Kidney epithelial cell (primary cell): ENCODE data around the gene ATP5MK. TPM values are rescaled to one million over a fixed set of nuclear protein-coding genes. Genes with fewer than 3 reads are reported as not detected.
A peak's percentile ranks its signal among the peaks of the same experiment; 100 is the strongest.
"Not testable (repeated sequence)": the region's sequence is repeated elsewhere in the genome, so short reads cannot be mapped to it uniquely, and the experiment has no call there.

ENCODE experiments used
- DNase-seq: peaks from one replicate; pipeline ENCODE4 v3.0.0-alpha.2; 2010; ENCODE audit warnings: low read depth
- H3K27me3 ChIP-seq: 2 replicates; pipeline ENCODE4 v1.6.0; 2011; ENCODE audit warnings: low read length; ENCODE audit not compliant: control insufficient read depth, insufficient read depth
- H3K36me3 ChIP-seq: 2 replicates; pipeline ENCODE4 v1.5.1; 2011; ENCODE audit warnings: low read length; ENCODE audit not compliant: control insufficient read depth, insufficient read depth
- H3K4me3 ChIP-seq: 2 replicates; pipeline ENCODE4 v1.5.1; 2011; ENCODE audit warnings: low read depth, mild to moderate bottlenecking, control low read depth, low read length
- total RNA-seq: library from RNA; depleted of rRNA; stranded (reverse); fragments of >200 nt; gene quantifications from 2 replicates; pipeline ENCODE4 v1.2.3, GENCODE V29; 2015
- TF ChIP-seq, protein P1 (sequence below): IDR thresholded peaks from 2 replicates; pipeline ENCODE4 v1.5.1; 2011; ENCODE audit warnings: mild to moderate bottlenecking, moderate library complexity, low read length, control low read depth, inconsistent platforms; ENCODE audit not compliant: insufficient read depth, poor library complexity, severe bottlenecking

The ATP5MK gene
- total RNA-seq, 1 donor from 2014 or later = 433 TPM

DNA sequence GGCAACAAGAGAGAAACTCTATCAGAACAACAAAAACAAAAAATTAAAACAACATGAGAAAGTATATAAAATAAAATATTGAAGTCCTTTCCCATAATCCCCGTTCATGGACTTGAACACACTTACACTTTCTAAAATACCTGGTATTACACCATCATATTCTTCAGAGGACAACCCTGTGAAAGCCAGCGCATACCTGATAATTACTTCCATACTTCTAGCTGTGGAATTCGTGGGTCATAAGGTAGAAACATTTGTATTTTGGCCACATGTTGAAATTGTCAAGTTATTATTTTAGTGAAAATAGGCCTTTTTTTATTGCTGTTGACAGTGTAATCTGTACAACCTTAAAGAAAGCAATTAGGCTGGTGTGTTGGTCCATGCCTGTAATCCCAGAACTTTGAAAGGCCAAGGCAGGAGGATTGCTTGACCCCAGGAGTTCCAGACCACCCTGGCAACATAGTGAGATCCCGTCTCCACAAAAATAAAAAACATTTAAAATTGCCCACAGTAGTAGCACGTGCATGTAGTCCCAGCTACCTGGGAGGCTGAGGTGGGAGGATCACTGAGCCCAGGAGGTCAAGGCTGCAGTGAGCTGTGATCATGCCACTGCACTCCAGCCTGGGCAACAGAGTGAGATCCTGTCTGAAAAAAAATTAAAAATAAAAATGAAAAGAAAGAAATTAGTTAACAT, 40.2 kb downstream of the ATP5MK start:
- no peaks in the 10 kb centered on the region for H3K27me3 ChIP-seq
- H3K36me3 ChIP-seq = no peaks in the 10 kb centered on the region
- DNase-seq = no peak
- TF ChIP-seq, protein P1, sequence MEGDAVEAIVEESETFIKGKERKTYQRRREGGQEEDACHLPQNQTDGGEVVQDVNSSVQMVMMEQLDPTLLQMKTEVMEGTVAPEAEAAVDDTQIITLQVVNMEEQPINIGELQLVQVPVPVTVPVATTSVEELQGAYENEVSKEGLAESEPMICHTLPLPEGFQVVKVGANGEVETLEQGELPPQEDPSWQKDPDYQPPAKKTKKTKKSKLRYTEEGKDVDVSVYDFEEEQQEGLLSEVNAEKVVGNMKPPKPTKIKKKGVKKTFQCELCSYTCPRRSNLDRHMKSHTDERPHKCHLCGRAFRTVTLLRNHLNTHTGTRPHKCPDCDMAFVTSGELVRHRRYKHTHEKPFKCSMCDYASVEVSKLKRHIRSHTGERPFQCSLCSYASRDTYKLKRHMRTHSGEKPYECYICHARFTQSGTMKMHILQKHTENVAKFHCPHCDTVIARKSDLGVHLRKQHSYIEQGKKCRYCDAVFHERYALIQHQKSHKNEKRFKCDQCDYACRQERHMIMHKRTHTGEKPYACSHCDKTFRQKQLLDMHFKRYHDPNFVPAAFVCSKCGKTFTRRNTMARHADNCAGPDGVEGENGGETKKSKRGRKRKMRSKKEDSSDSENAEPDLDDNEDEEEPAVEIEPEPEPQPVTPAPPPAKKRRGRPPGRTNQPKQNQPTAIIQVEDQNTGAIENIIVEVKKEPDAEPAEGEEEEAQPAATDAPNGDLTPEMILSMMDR = no peak
- no peak overlapping the region for H3K4me3 ChIP-seq

DNA sequence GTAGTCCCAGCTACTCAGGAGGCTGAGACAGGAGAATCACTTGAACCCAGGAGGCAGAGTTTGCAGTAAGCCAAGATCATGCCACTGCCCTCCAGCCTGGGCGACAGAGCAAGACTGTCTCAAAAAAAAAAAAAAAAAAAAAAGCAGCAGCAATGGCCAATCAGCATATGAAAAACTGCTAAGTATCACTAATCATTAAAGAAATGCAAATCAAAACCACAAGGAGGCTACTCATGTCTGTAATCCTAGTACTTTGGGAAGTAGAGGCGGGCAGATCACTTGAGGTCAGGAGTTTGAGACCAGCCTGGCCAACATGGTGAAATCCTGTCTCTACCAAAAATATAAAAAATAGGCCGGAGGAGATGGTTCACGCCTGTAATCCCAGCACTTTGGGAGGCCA, 41.7 kb downstream of the ATP5MK start:
- not testable (repeated sequence) for DNase-seq, H3K4me3 ChIP-seq, H3K27me3 ChIP-seq, H3K36me3 ChIP-seq

DNA sequence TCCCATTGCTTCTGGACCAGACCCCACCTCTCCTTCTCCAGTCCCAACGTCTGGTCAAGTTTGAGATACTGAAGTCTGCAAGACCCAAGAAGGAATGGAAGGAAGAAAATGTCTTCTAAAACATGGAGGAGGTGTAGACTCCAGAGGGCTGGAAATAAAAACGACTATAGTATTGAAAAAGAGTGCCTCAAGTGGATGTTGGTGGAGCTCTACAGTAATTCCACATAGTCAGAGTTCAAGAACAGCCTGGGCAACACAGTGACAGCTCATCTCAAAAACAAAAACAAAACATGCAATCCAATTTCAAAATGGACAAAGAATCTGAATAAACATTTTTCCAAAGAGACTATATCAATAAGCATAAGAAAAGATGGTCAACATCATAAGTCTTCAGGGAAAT, 43.0 kb downstream of the ATP5MK start:
- Histone ChIP-seq H3K36me3 (no peaks in the 10 kb centered on the region), H3K27me3 (no peaks in the 10 kb centered on the region), H3K4me3 (no peak overlapping the region)
- no peak for DNase-seq
- TF ChIP-seq, protein P1 = no peak

DNA sequence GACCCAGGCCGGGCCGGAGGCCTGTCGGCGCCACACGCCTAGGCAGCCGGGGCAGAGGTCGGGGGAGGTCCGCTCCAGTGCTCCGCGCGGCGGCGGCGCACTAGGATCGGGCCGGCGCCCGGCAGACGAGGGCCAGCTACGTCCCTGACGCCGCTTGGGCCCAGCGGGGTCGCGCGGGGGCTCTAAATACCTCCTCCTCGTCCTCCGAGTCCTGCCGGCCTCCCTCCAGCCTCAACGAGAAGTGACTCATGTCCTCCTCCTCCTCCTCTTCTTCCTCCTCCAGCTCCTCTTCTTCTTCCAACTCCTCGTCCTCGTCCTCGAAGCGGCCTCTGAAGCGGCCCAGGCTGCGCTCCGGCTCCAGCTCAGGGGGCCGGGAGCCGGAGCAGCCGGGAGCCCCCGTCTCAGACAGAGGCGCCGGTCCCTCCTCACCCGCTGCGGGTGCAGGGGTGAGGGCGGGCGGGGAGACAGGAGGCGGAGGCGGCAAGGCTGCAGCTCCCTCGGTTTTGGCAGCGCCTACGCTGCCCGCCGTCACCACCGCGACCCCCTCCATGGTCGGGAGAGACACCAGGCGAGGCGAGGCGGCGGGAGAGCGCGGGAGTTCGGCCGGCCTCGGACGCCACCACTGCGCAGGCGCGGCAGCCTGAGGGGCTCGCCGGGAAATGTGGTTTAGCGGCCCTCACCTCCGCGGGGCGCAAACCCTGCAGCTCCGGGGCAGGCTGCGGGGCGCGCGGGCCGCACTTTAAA, 45.6 kb downstream of the ATP5MK start, which contains the start of gene PCGF6:
Gene PCGF6, minus strand, starts transcription at position 624 of the 744 bp plus-strand sequence. Its CDS starts 74 bp downstream, at position 550.
- H3K27me3 ChIP-seq = no peaks in the 10 kb centered on the region
- TF ChIP-seq, protein P1 = no peak
- H3K36me3 ChIP-seq = no peaks in the 10 kb centered on the region
- peak within 1 kb of the TSS; percentile 82 for H3K4me3 ChIP-seq
- no peak for DNase-seq

DNA sequence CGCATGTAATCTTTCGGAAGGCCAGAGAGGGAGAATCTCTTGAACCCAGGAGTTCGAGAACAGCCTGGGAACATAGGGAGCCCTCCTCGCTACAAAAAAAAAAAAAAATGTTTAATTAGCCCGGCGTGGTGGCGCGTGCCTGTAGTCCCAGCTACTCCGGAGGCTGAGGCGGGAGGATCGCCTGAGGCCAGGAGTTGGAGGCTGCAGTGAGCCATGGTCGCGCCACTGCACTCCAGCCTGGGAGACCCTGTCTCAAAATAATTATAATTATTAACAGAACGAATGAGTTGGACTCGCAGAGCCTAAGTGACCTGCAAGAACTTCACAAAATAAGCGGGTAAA, 46.1 kb downstream of the ATP5MK start:
- TF ChIP-seq, protein P1 = no peak
- H3K4me3 ChIP-seq = peak overlapping the region; percentile 82
- no peaks in the 10 kb centered on the region for H3K27me3 ChIP-seq
- H3K36me3 ChIP-seq = no peaks in the 10 kb centered on the region
- DNase-seq = no peak

Other genes with a start within 250 kb of the ATP5MK start
- 81.5 and 90.7 TPM in 2 replicates for gene NT5C2, start 203.2 kb downstream of the ATP5MK start, total RNA-seq
- gene RPEL1, start 150.6 kb downstream of the ATP5MK start, total RNA-seq = 0.04 TPM in 1 of 2 replicates, not detected in the other
- gene INA, start 119.3 kb downstream of the ATP5MK start, total RNA-seq = 8.1 and 9.2 TPM in 2 replicates
- gene PCGF6, start 45.3 kb downstream of the ATP5MK start, total RNA-seq = 9.2 and 13.3 TPM in 2 replicates
- 2.6 and 3.8 TPM in 2 replicates for gene TAF5, start 28.5 kb downstream of the ATP5MK start, total RNA-seq
- 49.2 and 53.0 TPM in 2 replicates for gene PDCD11, start 151 bp upstream of the ATP5MK start, total RNA-seq
- 0.07 and 0.25 TPM in 2 replicates for gene CALHM2, start 55.9 kb upstream of the ATP5MK start, total RNA-seq
- gene CALHM1, start 62.4 kb upstream of the ATP5MK start, total RNA-seq = not detected in 2 replicates
- gene CALHM3, start 82.8 kb upstream of the ATP5MK start, total RNA-seq = not detected in 2 replicates
- gene NEURL1, start 97.2 kb upstream of the ATP5MK start, total RNA-seq = 1.3 and 2.1 TPM in 2 replicates